Measurements from ENCODE around the gene DHX9.
"Not testable (repeated sequence)": the region's sequence is repeated elsewhere in the genome, so short reads cannot be mapped to it uniquely, and the experiment has no call there.

Gene DHX9

GRCh38 chr1:182889997-182890396 is 50.9 kb downstream of the DHX9 start:
- DNase-seq (ENCODE audit: low read depth), result no peak

GRCh38 chr1:182890927-182891610 is 51.9 kb downstream of the DHX9 start:
- no peak for DNase-seq (ENCODE audit: low read depth)

GRCh38 chr1:182897696-182898095 is 58.5 kb downstream of the DHX9 start:
- no peak for DNase-seq (ENCODE audit: low read depth)

GRCh38 chr1:182901946-182902345 is 62.8 kb downstream of the DHX9 start:
- DNase-seq (ENCODE audit: low read depth), result not testable (repeated sequence)

- DNase-seq (ENCODE audit: low read depth), result no peak
Measured at GRCh38 chr1:182905321-182905720, 66.2 kb downstream of the DHX9 start.

GRCh38 chr1:182909578-182909977 is 70.4 kb downstream of the DHX9 start:
- DNase-seq (ENCODE audit: low read depth), result no peak

- no peak for DNase-seq (ENCODE audit: low read depth)
Measured at GRCh38 chr1:182910143-182910542, 71.0 kb downstream of the DHX9 start.

GRCh38 chr1:182913401-182913800 is 74.3 kb downstream of the DHX9 start:
- no peak for DNase-seq (ENCODE audit: low read depth)

- DNase-seq (ENCODE audit: low read depth), result no peak
Measured at GRCh38 chr1:182917378-182917777, 78.2 kb downstream of the DHX9 start.

GRCh38 chr1:182925661-182926060 is 86.5 kb downstream of the DHX9 start:
- no peak for DNase-seq (ENCODE audit: low read depth)

- no peak for DNase-seq (ENCODE audit: low read depth)
Measured at GRCh38 chr1:182927693-182928433, 88.7 kb downstream of the DHX9 start.

GRCh38 chr1:182930985-182931384 is 91.8 kb downstream of the DHX9 start:
- DNase-seq (ENCODE audit: low read depth), result no peak

GRCh38 chr1:182935716-182936115 is 96.6 kb downstream of the DHX9 start:
- DNase-seq (ENCODE audit: low read depth), result no peak

All from non-pigmented ciliary epithelial cell (primary cell).